SK-N-MC (cell line): ENCODE measurements around the gene TRIP6.

Experiments used
- EZH2 ChIP-seq: fragments of 200-600 bp; sonication (generic); IDR thresholded peaks from one replicate; pipeline ENCODE4 v1.6.1; 2017; ENCODE audit warnings: antibody characterized with exemption
- POLR2AphosphoS5 ChIP-seq: IDR thresholded peaks from 2 replicates; pipeline ENCODE4 v1.6.1; 2012; ENCODE audit warnings: mild to moderate bottlenecking, low read depth, low read length, borderline replicate concordance

GRCh38 chr7:100822236-100823139 is 44.7 kb upstream of the TRIP6 start:
- TF ChIP-seq EZH2 (no peak), POLR2AphosphoS5 (no peak)
